ENCODE results near the gene HSD11B2.

DNA sequence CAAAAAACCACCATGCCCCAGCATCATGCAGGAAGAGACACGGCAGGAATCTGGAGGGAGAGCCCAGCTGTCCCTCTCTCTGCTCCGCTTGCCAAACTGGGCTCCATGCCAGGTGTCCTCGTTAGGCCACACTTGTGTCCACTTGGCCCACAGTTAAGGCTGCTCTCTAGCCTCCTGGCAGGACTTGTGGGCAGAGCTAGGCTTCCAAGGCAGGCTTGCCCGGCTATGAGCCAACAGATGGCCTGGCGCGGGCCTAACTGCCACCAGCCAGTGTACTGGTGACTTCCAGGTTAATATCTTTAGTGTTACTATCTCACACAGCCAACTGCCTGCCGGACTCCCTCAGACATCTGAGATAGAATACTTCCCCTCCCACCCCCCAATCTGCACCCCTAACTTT is 39.4 kb downstream of the HSD11B2 start:
- TF ChIP-seq, protein P1, sequence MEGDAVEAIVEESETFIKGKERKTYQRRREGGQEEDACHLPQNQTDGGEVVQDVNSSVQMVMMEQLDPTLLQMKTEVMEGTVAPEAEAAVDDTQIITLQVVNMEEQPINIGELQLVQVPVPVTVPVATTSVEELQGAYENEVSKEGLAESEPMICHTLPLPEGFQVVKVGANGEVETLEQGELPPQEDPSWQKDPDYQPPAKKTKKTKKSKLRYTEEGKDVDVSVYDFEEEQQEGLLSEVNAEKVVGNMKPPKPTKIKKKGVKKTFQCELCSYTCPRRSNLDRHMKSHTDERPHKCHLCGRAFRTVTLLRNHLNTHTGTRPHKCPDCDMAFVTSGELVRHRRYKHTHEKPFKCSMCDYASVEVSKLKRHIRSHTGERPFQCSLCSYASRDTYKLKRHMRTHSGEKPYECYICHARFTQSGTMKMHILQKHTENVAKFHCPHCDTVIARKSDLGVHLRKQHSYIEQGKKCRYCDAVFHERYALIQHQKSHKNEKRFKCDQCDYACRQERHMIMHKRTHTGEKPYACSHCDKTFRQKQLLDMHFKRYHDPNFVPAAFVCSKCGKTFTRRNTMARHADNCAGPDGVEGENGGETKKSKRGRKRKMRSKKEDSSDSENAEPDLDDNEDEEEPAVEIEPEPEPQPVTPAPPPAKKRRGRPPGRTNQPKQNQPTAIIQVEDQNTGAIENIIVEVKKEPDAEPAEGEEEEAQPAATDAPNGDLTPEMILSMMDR (conservative IDR thresholded peaks at IDR 0.05 in 1 of 2, IDR thresholded peaks at IDR 0.05 in 1 of 2; ENCODE audit: extremely low read depth in 1 of 2, insufficient read depth in 1 of 2, low read depth in 1 of 2, low read length in 2 of 2): no peak
- TF ChIP-seq EZH2 (IDR thresholded peaks at IDR 0.05; ENCODE audit: borderline replicate concordance, low read length): no peak

Data from mammary epithelial cell (primary cell).